ENCODE results near the gene PHLDB3. TPM values are rescaled to one million over a fixed set of nuclear protein-coding genes. Genes with fewer than 3 reads are reported as not detected.

The PHLDB3 gene
- total and polyA plus RNA-seq, 2 of the 13 experiments (the other 11 are each of a cell fraction or from before 2014, with no cell fraction given): 11.3 to 14.5 TPM

GRCh38 chr19:43526884-43527859 is 22.6 kb upstream of the PHLDB3 start, which contains the start of gene ETHE1 (continued):
- TF ChIP-seq POLR2AphosphoS5 (IDR thresholded peaks at IDR 0.05; ENCODE audit: low read depth, low read length): peak; percentile 81
- peak; percentile 50; the same call in 1 of the 2 replicates for TF ChIP-seq MIER3 (CRISPR knock-in tag; IDR thresholded peaks at IDR 0.05; ENCODE audit: borderline replicate concordance)
- TF ChIP-seq, protein P1, sequence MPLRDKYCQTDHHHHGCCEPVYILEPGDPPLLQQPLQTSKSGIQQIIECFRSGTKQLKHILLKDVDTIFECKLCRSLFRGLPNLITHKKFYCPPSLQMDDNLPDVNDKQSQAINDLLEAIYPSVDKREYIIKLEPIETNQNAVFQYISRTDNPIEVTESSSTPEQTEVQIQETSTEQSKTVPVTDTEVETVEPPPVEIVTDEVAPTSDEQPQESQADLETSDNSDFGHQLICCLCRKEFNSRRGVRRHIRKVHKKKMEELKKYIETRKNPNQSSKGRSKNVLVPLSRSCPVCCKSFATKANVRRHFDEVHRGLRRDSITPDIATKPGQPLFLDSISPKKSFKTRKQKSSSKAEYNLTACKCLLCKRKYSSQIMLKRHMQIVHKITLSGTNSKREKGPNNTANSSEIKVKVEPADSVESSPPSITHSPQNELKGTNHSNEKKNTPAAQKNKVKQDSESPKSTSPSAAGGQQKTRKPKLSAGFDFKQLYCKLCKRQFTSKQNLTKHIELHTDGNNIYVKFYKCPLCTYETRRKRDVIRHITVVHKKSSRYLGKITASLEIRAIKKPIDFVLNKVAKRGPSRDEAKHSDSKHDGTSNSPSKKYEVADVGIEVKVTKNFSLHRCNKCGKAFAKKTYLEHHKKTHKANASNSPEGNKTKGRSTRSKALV (CRISPR knock-in tag; IDR thresholded peaks at IDR 0.05): peak; percentile 67
- TF ChIP-seq TMF1 (CRISPR knock-in tag; IDR thresholded peaks at IDR 0.05; ENCODE audit: low read depth): 0 out of 2 replicates have a peak, but pooled peaks have one; percentile 68
- TF ChIP-seq ZNF572 (CRISPR knock-in tag; IDR thresholded peaks at IDR 0.05): 0 out of 2 replicates have a peak, but pooled peaks have one; percentile 44
- TF ChIP-seq ZBTB7B (CRISPR knock-in tag; IDR thresholded peaks at IDR 0.05): peak; percentile 91
- no peak for TF ChIP-seq NONO (IDR thresholded peaks at IDR 0.05)
- TF ChIP-seq NONO (CRISPR knock-in tag; conservative IDR thresholded peaks at IDR 0.05): peak; percentile 72
- TF ChIP-seq RXRA (CRISPR knock-in tag; IDR thresholded peaks at IDR 0.05): peak; percentile 63
- peak; percentile 56; the same call in 1 of the 2 replicates for TF ChIP-seq IRX3 (CRISPR knock-in tag; IDR thresholded peaks at IDR 0.05; ENCODE audit: borderline replicate concordance, low read depth)
- TF ChIP-seq, protein P2, sequence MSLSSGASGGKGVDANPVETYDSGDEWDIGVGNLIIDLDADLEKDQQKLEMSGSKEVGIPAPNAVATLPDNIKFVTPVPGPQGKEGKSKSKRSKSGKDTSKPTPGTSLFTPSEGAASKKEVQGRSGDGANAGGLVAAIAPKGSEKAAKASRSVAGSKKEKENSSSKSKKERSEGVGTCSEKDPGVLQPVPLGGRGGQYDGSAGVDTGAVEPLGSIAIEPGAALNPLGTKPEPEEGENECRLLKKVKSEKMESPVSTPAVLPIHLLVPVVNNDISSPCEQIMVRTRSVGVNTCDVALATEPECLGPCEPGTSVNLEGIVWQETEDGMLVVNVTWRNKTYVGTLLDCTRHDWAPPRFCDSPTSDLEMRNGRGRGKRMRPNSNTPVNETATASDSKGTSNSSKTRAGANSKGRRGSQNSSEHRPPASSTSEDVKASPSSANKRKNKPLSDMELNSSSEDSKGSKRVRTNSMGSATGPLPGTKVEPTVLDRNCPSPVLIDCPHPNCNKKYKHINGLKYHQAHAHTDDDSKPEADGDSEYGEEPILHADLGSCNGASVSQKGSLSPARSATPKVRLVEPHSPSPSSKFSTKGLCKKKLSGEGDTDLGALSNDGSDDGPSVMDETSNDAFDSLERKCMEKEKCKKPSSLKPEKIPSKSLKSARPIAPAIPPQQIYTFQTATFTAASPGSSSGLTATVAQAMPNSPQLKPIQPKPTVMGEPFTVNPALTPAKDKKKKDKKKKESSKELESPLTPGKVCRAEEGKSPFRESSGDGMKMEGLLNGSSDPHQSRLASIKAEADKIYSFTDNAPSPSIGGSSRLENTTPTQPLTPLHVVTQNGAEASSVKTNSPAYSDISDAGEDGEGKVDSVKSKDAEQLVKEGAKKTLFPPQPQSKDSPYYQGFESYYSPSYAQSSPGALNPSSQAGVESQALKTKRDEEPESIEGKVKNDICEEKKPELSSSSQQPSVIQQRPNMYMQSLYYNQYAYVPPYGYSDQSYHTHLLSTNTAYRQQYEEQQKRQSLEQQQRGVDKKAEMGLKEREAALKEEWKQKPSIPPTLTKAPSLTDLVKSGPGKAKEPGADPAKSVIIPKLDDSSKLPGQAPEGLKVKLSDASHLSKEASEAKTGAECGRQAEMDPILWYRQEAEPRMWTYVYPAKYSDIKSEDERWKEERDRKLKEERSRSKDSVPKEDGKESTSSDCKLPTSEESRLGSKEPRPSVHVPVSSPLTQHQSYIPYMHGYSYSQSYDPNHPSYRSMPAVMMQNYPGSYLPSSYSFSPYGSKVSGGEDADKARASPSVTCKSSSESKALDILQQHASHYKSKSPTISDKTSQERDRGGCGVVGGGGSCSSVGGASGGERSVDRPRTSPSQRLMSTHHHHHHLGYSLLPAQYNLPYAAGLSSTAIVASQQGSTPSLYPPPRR (CRISPR knock-in tag; IDR thresholded peaks at IDR 0.05; ENCODE audit: borderline replicate concordance): 0 out of 2 replicates have a peak, but pooled peaks have one; percentile 48
- TF ChIP-seq MAFF (IDR thresholded peaks at IDR 0.05; ENCODE audit: low read depth, low read length): no peak
- no peak for TF ChIP-seq PTBP1 (IDR thresholded peaks at IDR 0.05; ENCODE audit: low read depth, low read length, poor library complexity, severe bottlenecking)
- peak; percentile 38; the same call in 1 of the 2 replicates for TF ChIP-seq ZNF710 (CRISPR knock-in tag; IDR thresholded peaks at IDR 0.05; ENCODE audit: borderline replicate concordance)
- peak; percentile 70; the same call in 1 of the 2 replicates for TF ChIP-seq ZNF354B (CRISPR knock-in tag; IDR thresholded peaks at IDR 0.05)
- TF ChIP-seq AKAP8 (CRISPR knock-in tag; IDR thresholded peaks at IDR 0.05): no peak
- no peak for TF ChIP-seq HNRNPH1 (optimal IDR thresholded peaks at IDR 0.05; ENCODE audit: low read depth, low read length)
- peak; percentile 27; the same call in 1 of the 2 replicates for TF ChIP-seq KDM4B (CRISPR knock-in tag; IDR thresholded peaks at IDR 0.05)
